SH-SY5Y (cell line): Measurements from ENCODE around the gene ALG12.

Experiments
- GATA2 ChIP-seq: IDR thresholded peaks from 2 replicates; pipeline ENCODE4 v1.6.1; 2011; ENCODE audit warnings: mild to moderate bottlenecking, low read depth, low read length
- GATA3 ChIP-seq: IDR thresholded peaks from 2 replicates; pipeline ENCODE4 v1.6.1; 2011; ENCODE audit warnings: low read depth, mild to moderate bottlenecking, low read length, moderate library complexity

DNA sequence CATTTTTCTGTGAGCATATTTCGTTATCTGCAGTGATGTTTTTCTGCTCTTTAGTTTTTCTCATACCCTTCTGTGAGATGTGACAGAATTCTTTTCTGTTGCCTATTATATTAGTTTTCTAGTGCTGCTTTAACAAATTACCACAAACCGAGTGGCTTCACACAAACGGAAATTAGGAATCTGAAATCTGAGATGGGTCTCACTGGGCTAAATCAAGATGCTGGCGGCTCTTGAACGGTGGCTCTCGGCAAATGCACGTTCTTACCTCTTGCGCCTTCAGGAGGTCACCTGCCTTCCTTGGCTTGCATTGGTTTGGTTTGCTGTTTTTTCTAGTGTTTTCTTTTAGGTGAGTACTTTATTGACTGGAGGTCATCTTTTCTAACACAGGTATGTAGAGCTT is 51.6 kb downstream of the ALG12 start:
- no peak for TF ChIP-seq GATA2
- no peak for TF ChIP-seq GATA3
